IMR-90 (cell line): ENCODE data around the gene BLOC1S2. TPM values are rescaled to one million over a fixed set of nuclear protein-coding genes. Genes with fewer than 3 reads are reported as not detected.

Experiments used
- microRNA-seq, 2 experiments: library from miRNA; stranded (forward) in 1 of 2; unstranded in 1 of 2; fragments of 10-50 nt in 1 of 2; fragments of <30 nt in 1 of 2; gene quantifications in 1 of 2; microRNA quantifications in 1 of 2; one replicate each; pipeline versions ENCODE3 to v1.1.0; 2013 to 2020; ENCODE audit not compliant: insufficient read depth in 1 of 2, insufficient read length in 1 of 2, unreplicated experiment in 1 of 2
- polyA plus RNA-seq, 3 experiments: library from polyadenylated mRNA; depleted of rRNA; stranded (reverse); fragments of >200 nt; gene quantifications; 2 replicates each; pipeline ENCODE4 v1.2.3, GENCODE V29; 2012; ENCODE audit warnings: low replicate concordance in 1 of 3
- small RNA-seq, 5 experiments: library from RNA; depleted of rRNA; stranded (forward); fragments of <200 nt; gene quantifications; one replicate each; pipeline ENCODE3, GENCODE V24; 2012
- total RNA-seq: library from RNA; depleted of rRNA; stranded (reverse); fragments of >200 nt; gene quantifications from 2 replicates; pipeline ENCODE4 v1.2.3, GENCODE V29; 2012; rRNA removed

BLOC1S2 gene
- total and polyA plus RNA-seq, 2 of the 4 experiments (the other 2 are of a cell fraction), result 26.0 to 28.9 TPM

Small RNA genes lying within 50 kb of the gene (microRNA-seq; reads per million reads assigned to microRNA genes)
- gene RNU6-422P (ENCODE audit: insufficient read depth, insufficient read length), result not detected
- not detected for gene SNORA12 (ENCODE audit: insufficient read depth, insufficient read length)

Small RNA genes lying within 50 kb of the gene (small RNA-seq; reads per million reads assigned to genes)
- gene RNU6-422P, result 0 to 0.60 (median 0) reads per million in 5 experiments
- 7.0 to 58.2 (median 21.1) reads per million in 5 experiments for gene SNORA12

Other genes starting within 250 kb of the BLOC1S2 start
- not detected in 2 replicates for gene CPN1, start 204.8 kb downstream of the BLOC1S2 start, total RNA-seq
- not detected in 2 replicates for gene CPN1, start 204.8 kb downstream of the BLOC1S2 start, polyA plus RNA-seq (2012; rRNA removed)
- gene ERLIN1, start 100.7 kb downstream of the BLOC1S2 start, total RNA-seq, result 33.9 and 35.8 TPM in 2 replicates
- 28.1 and 31.5 TPM in 2 replicates for gene ERLIN1, start 100.7 kb downstream of the BLOC1S2 start, polyA plus RNA-seq (2012; rRNA removed)
- gene CHUK, start 57.1 kb downstream of the BLOC1S2 start, total RNA-seq, result 21.7 and 33.6 TPM in 2 replicates
- 8.7 and 11.2 TPM in 2 replicates for gene CHUK, start 57.1 kb downstream of the BLOC1S2 start, polyA plus RNA-seq (2012; rRNA removed)
- gene CWF19L1, start 19.0 kb downstream of the BLOC1S2 start, total RNA-seq, result 26.7 and 30.8 TPM in 2 replicates
- 8.8 and 10.2 TPM in 2 replicates for gene CWF19L1, start 19.0 kb downstream of the BLOC1S2 start, polyA plus RNA-seq (2012; rRNA removed)
- not detected in 2 replicates for gene PKD2L1, start 43.5 kb upstream of the BLOC1S2 start, total RNA-seq
- gene PKD2L1, start 43.5 kb upstream of the BLOC1S2 start, polyA plus RNA-seq (2012; rRNA removed), result not detected in 2 replicates
- 49.2 and 50.7 TPM in 2 replicates for gene SCD, start 60.6 kb upstream of the BLOC1S2 start, total RNA-seq
- gene SCD, start 60.6 kb upstream of the BLOC1S2 start, polyA plus RNA-seq (2012; rRNA removed), result 56.6 and 65.1 TPM in 2 replicates
- gene WNT8B, start 176.3 kb upstream of the BLOC1S2 start, total RNA-seq, result not detected in 2 replicates
- 0.03 TPM in 1 of 2 replicates, not detected in the other for gene WNT8B, start 176.3 kb upstream of the BLOC1S2 start, polyA plus RNA-seq (2012; rRNA removed)
- 1.1 and 1.3 TPM in 2 replicates for gene SEC31B, start 233.2 kb upstream of the BLOC1S2 start, total RNA-seq
- gene SEC31B, start 233.2 kb upstream of the BLOC1S2 start, polyA plus RNA-seq (2012; rRNA removed), result 6.1 and 8.1 TPM in 2 replicates
- 98.3 and 99.1 TPM in 2 replicates for gene NDUFB8, start 243.2 kb upstream of the BLOC1S2 start, total RNA-seq
- gene NDUFB8, start 243.2 kb upstream of the BLOC1S2 start, polyA plus RNA-seq (2012; rRNA removed), result 265 and 333 TPM in 2 replicates
- gene HIF1AN, start 249.3 kb upstream of the BLOC1S2 start, total RNA-seq, result 10.2 and 10.3 TPM in 2 replicates
- gene HIF1AN, start 249.3 kb upstream of the BLOC1S2 start, polyA plus RNA-seq (2012; rRNA removed), result 6.1 and 10.3 TPM in 2 replicates